ENCODE results near the gene GAREM2. TPM values are rescaled to one million over a fixed set of nuclear protein-coding genes. Genes with fewer than 3 reads are reported as not detected.

GAREM2 gene
- total RNA-seq, 1 donor from 2014 or later: 1.7 TPM

DNA sequence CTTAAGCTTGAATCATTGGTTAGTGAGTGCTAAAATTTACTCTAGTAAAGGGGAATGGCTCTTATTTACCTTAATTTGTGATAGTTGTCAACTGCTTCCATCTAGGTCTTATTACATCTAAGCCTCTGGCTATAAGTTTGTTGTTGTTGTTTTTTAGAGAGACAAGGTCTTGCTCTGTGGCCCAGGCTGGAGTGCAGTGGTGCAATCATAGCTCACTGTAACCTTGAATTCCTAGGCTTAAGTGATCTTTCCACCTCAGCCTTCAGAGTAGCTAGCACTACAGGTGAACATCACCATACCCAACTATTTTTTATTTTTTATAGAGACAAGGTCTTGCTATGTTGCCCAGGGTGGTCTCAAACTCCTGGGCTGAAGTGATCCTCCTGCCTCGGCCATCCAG lies 65.0 kb downstream of the GAREM2 start:
- no peak for DNase-seq (ENCODE audit: low spot score)

DNA sequence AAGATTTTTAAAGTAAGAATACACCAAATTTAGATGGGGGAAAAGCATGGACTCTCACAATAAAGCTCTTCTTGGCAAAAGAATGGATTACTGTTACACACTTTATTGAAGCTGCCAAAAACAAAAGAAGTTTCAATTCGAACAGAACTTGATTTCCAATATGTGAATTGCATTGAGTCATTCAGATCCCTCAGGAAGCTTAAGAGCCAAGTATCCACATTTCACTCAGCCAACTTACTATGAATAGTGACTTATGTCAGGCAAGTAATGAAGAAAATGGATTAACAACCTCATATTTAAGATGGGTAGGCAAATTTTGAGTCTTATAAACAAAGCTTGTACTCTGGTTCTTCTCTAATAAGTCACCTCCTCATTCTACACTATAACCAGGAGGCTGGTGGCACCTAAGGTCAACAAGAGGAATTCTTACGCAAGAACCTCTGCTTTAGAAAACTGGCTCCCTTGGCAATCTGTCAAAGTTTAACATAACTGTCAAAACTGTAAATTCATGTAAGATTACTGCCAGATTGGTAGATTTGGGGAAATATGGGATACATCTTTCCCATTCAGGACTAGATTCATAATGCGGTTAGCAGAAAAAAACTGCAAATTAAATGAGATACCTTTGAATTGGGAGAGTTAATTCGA lies 65.5 kb downstream of the GAREM2 start:
- no peak for DNase-seq (ENCODE audit: low spot score)

Other genes with a start within 250 kb of the GAREM2 start
- gene KIF3C, start 190.6 kb upstream of the GAREM2 start, total RNA-seq (ENCODE audit: insufficient read depth, low replicate concordance): 4.1 TPM
- 64.8 TPM for gene RAB10, start 139.0 kb upstream of the GAREM2 start, total RNA-seq (ENCODE audit: insufficient read depth, low replicate concordance)
- 102 TPM for gene HADHA, start 71.5 kb downstream of the GAREM2 start, total RNA-seq (ENCODE audit: insufficient read depth, low replicate concordance)
- gene HADHB, start 71.9 kb downstream of the GAREM2 start, total RNA-seq (ENCODE audit: insufficient read depth, low replicate concordance): 77.0 TPM
- 21.2 TPM for gene SELENOI, start 173.1 kb downstream of the GAREM2 start, total RNA-seq (ENCODE audit: insufficient read depth, low replicate concordance)
- 0.48 TPM for gene ADGRF3, start 173.7 kb downstream of the GAREM2 start, total RNA-seq (ENCODE audit: insufficient read depth, low replicate concordance)
- not detected for gene DRC1, start 228.8 kb downstream of the GAREM2 start, total RNA-seq (ENCODE audit: insufficient read depth, low replicate concordance)